Mesendoderm (in vitro differentiated cells): ENCODE results near the gene ANKS1A.

Experiments used
- DNase-seq: peaks from one replicate; pipeline ENCODE4 v3.0.0; 2013
- H2AK5ac ChIP-seq: 2 replicates; pipeline ENCODE4 v1.6.1; 2013; ENCODE audit warnings: low read length, inconsistent platforms
- H2BK120ac ChIP-seq: 2 replicates; pipeline ENCODE4 v1.6.1; 2013; ENCODE audit warnings: low read depth, mild to moderate bottlenecking, low read length, moderate library complexity, mixed read lengths
- H2BK15ac ChIP-seq: replicated peaks from 2 replicates; pipeline ENCODE4 v1.6.1; 2013; ENCODE audit warnings: low read depth, mild to moderate bottlenecking, moderate library complexity
- H2BK5ac ChIP-seq: 2 replicates; pipeline ENCODE4 v1.6.1; 2013; ENCODE audit warnings: low read length, inconsistent platforms
- H3K18ac ChIP-seq: 2 replicates; pipeline ENCODE4 v1.6.1; 2013; ENCODE audit warnings: mild to moderate bottlenecking, low read length, mixed read lengths
- H3K23ac ChIP-seq: one replicate; pipeline ENCODE4 v1.6.1; 2013; ENCODE audit warnings: low read length
- H3K27ac ChIP-seq: 2 replicates; pipeline ENCODE4 v1.5.1; 2013; ENCODE audit warnings: low read depth, mild to moderate bottlenecking, inconsistent platforms, low read length, moderate library complexity
- H3K27me3 ChIP-seq: 2 replicates; pipeline ENCODE4 v1.6.1; 2013; ENCODE audit warnings: low read length, control low read depth, mild to moderate bottlenecking, inconsistent platforms; ENCODE audit not compliant: insufficient read depth, poor library complexity
- H3K36me3 ChIP-seq: 2 replicates; pipeline ENCODE4 v1.6.1; 2013; ENCODE audit warnings: low read length, inconsistent platforms; ENCODE audit not compliant: control insufficient read depth, insufficient read depth
- H3K4ac ChIP-seq: one replicate; pipeline ENCODE4 v1.6.1; 2013; ENCODE audit warnings: low read depth, mild to moderate bottlenecking, low read length, moderate library complexity
- H3K4me1 ChIP-seq: 2 replicates; pipeline ENCODE4 v1.6.1; 2013; ENCODE audit warnings: low read depth, low read length, inconsistent platforms; ENCODE audit not compliant: control insufficient read depth
- H3K4me2 ChIP-seq: 2 replicates; pipeline ENCODE4 v1.6.1; 2013; ENCODE audit warnings: low read length
- H3K4me3 ChIP-seq: 2 replicates; pipeline ENCODE4 v1.5.1; 2013; ENCODE audit warnings: mild to moderate bottlenecking, low read length
- H3K56ac ChIP-seq: one replicate; pipeline ENCODE4 v1.6.1; 2013; ENCODE audit warnings: low read length
- H3K79me1 ChIP-seq: 2 replicates; pipeline ENCODE4 v1.6.1; 2013; ENCODE audit warnings: low read length, inconsistent platforms
- H3K79me2 ChIP-seq: 2 replicates; pipeline ENCODE4 v1.6.1; 2013; ENCODE audit warnings: mild to moderate bottlenecking, low read length; ENCODE audit not compliant: control insufficient read depth, insufficient read depth
- H3K9ac ChIP-seq: 2 replicates; pipeline ENCODE4 v1.6.1; 2013; ENCODE audit warnings: low read length, inconsistent platforms
- H4K5ac ChIP-seq: one replicate; pipeline ENCODE4 v1.6.1; 2013; ENCODE audit warnings: low read length
- H4K8ac ChIP-seq: one replicate; pipeline ENCODE4 v1.6.1; 2013; ENCODE audit warnings: low read depth, mild to moderate bottlenecking, control low read depth, low read length, moderate library complexity
- WGBS: extraction: QIAGEN DNeasy Blood & Tissue Kit; methylation state at CpG from one replicate; pipeline ENCODE4 v1.1.7; 2013; ENCODE audit warnings: low lambda C conversion rate, missing lambda C conversion rate; ENCODE audit not compliant: insufficient coverage; ENCODE audit errors: extremely low coverage; 5-methylcytosine and 5-hydroxymethylcytosine counted together

The ANKS1A gene

GRCh38 chr6:35025232-35026188 lies 136.5 kb downstream of the ANKS1A start:
- Histone ChIP-seq H3K79me2 (no peaks in the 10 kb centered on the region), H3K27ac (no peak overlapping the region), H3K4me1 (peaks cover 8% of the 10 kb centered on the region), H3K79me1 (no peaks in the 10 kb centered on the region), H4K8ac (no peak overlapping the region), H3K56ac (no peak overlapping the region), H3K9ac (no peak overlapping the region), H3K23ac (peak overlapping the region; percentile 26), H3K4ac (no peak overlapping the region), H3K27me3 (no peaks in the 10 kb centered on the region), H3K36me3 (no peaks in the 10 kb centered on the region), H3K4me3 (no peak overlapping the region), H3K4me2 (no peak overlapping the region), H2AK5ac (no peak overlapping the region), H2BK120ac (no peak overlapping the region), H4K5ac (no peak overlapping the region), H3K18ac (no peak overlapping the region), H2BK15ac (no peak overlapping the region), H2BK5ac (no peak overlapping the region)
- peak; percentile 48 for DNase-seq
- WGBS = no CpG with 5 or more reads among the region's 11 CpGs

- Histone ChIP-seq H3K56ac (no peak overlapping the region), H3K36me3 (no peaks in the 10 kb centered on the region), H3K4me3 (no peak overlapping the region), H3K79me2 (no peaks in the 10 kb centered on the region), H3K9ac (no peak overlapping the region), H2AK5ac (no peak overlapping the region), H3K4me2 (no peak overlapping the region), H3K79me1 (no peaks in the 10 kb centered on the region), H2BK15ac (no peak overlapping the region), H2BK120ac (no peak overlapping the region), H3K23ac (no peak overlapping the region), H3K4ac (no peak overlapping the region), H4K8ac (no peak overlapping the region), H3K27me3 (no peaks in the 10 kb centered on the region), H3K18ac (no peak overlapping the region), H3K27ac (no peak overlapping the region), H4K5ac (no peak overlapping the region), H3K4me1 (peaks cover 8% of the 10 kb centered on the region), H2BK5ac (no peak overlapping the region)
- no peak for DNase-seq
- whole genome bisulfite sequencing = 100% methylated on average over 1 of the region's 5 CpGs
These were observed 137.6 kb downstream of the ANKS1A start for GRCh38 chr6:35026434-35027222.

GRCh38 chr6:35027807-35028206 lies 138.8 kb downstream of the ANKS1A start:
- Histone ChIP-seq H2BK120ac (no peak overlapping the region), H3K56ac (no peak overlapping the region)

GRCh38 chr6:35028781-35029769 lies 140.0 kb downstream of the ANKS1A start:
- no peak overlapping the region for H3K4me2 ChIP-seq
- no peak for DNase-seq

More at GRCh38 chr6:35027807-35028206, 138.8 kb downstream of the ANKS1A start:
- no peaks in the 10 kb centered on the region for H3K36me3 ChIP-seq
- H3K4me2 ChIP-seq = no peak overlapping the region
- no peak overlapping the region for H3K4ac ChIP-seq
- no peak overlapping the region for H4K5ac ChIP-seq
- H2BK15ac ChIP-seq = no peak overlapping the region
- H3K27ac ChIP-seq = no peak overlapping the region
- H3K9ac ChIP-seq = no peak overlapping the region
- H2BK5ac ChIP-seq = no peak overlapping the region
- H3K79me2 ChIP-seq = no peaks in the 10 kb centered on the region
- no peak overlapping the region for H3K23ac ChIP-seq
- no peak overlapping the region for H3K18ac ChIP-seq
- WGBS = no CpG with 5 or more reads among the region's 2 CpGs
- no peak overlapping the region for H4K8ac ChIP-seq
- peaks cover 8% of the 10 kb centered on the region for H3K4me1 ChIP-seq
- no peak overlapping the region for H2AK5ac ChIP-seq
- H3K4me3 ChIP-seq = no peak overlapping the region
- H3K27me3 ChIP-seq = no peaks in the 10 kb centered on the region
- DNase-seq = no peak
- no peaks in the 10 kb centered on the region for H3K79me1 ChIP-seq

GRCh38 chr6:35030099-35030498 lies 141.0 kb downstream of the ANKS1A start:
- WGBS = no CpG with 5 or more reads among the region's 2 CpGs
- H2BK120ac ChIP-seq = no peak overlapping the region
- H3K9ac ChIP-seq = no peak overlapping the region

More at GRCh38 chr6:35028781-35029769, 140.0 kb downstream of the ANKS1A start:
- no peaks in the 10 kb centered on the region for H3K79me1 ChIP-seq
- H3K9ac ChIP-seq = no peak overlapping the region
- no peak overlapping the region for H2AK5ac ChIP-seq
- H3K27me3 ChIP-seq = no peaks in the 10 kb centered on the region
- no peak overlapping the region for H2BK15ac ChIP-seq
- no peak overlapping the region for H3K4me3 ChIP-seq
- H4K8ac ChIP-seq = no peak overlapping the region
- H3K18ac ChIP-seq = no peak overlapping the region
- H3K36me3 ChIP-seq = no peaks in the 10 kb centered on the region
- H4K5ac ChIP-seq = no peak overlapping the region
- peaks cover 2% of the 10 kb centered on the region for H3K4me1 ChIP-seq
- no peak overlapping the region for H3K56ac ChIP-seq
- no peaks in the 10 kb centered on the region for H3K79me2 ChIP-seq
- no peak overlapping the region for H3K23ac ChIP-seq
- H3K27ac ChIP-seq = no peak overlapping the region
- no peak overlapping the region for H2BK5ac ChIP-seq
- WGBS = no CpG with 5 or more reads among the region's 9 CpGs
- no peak overlapping the region for H3K4ac ChIP-seq
- no peak overlapping the region for H2BK120ac ChIP-seq

More at GRCh38 chr6:35030099-35030498, 141.0 kb downstream of the ANKS1A start:
- H3K4ac ChIP-seq = no peak overlapping the region
- no peak overlapping the region for H3K4me3 ChIP-seq
- no peaks in the 10 kb centered on the region for H3K27me3 ChIP-seq
- DNase-seq = no peak
- no peak overlapping the region for H3K27ac ChIP-seq
- H2AK5ac ChIP-seq = no peak overlapping the region
- no peaks in the 10 kb centered on the region for H3K36me3 ChIP-seq
- no peak overlapping the region for H3K56ac ChIP-seq
- no peak overlapping the region for H3K23ac ChIP-seq
- H3K4me2 ChIP-seq = no peak overlapping the region
- H3K18ac ChIP-seq = no peak overlapping the region
- no peak overlapping the region for H2BK5ac ChIP-seq
- no peak overlapping the region for H4K5ac ChIP-seq
- H3K79me2 ChIP-seq = no peaks in the 10 kb centered on the region
- no peak overlapping the region for H4K8ac ChIP-seq
- no peaks in the 10 kb centered on the region for H3K79me1 ChIP-seq
- H2BK15ac ChIP-seq = no peak overlapping the region
- peaks cover 3% of the 10 kb centered on the region for H3K4me1 ChIP-seq
